ENCODE measurements around the gene LHX3. TPM values are rescaled to one million over a fixed set of nuclear protein-coding genes. Genes with fewer than 3 reads are reported as not detected.

LHX3 gene
- polyA plus RNA-seq, 1 of the 3 experiments (the other 2 are of a cell fraction) = not detected

- H3K27ac ChIP-seq (ENCODE audit: low read depth in 2 of 2, low read length in 1 of 2) = no peak overlapping the region
- CTCF ChIA-PET = interaction anchor here (0.8 to 1.7 kb wide), 3 partner anchors 16 to 33 kb away, joined by 3 to 6 read pairs (median 4); no protein-coding TSS in a partner anchor
- TF ChIP-seq USF2 (IDR thresholded peaks at IDR 0.05; ENCODE audit: borderline replicate concordance, low read depth, low read length) = no peak
- H3F3A ChIP-seq (replicated peaks; ENCODE audit: insufficient read depth) = no peaks in the 10 kb centered on the region
- H3K9ac ChIP-seq = no peak overlapping the region
- H3K9me3 ChIP-seq = no peaks in the 10 kb centered on the region
- H3K27me3 ChIP-seq (ENCODE audit: insufficient read depth) = no peaks in the 10 kb centered on the region
- H4K20me1 ChIP-seq (ENCODE audit: insufficient read depth) = no peaks in the 10 kb centered on the region
- no peak overlapping the region for H2AFZ ChIP-seq (ENCODE audit: low read depth)
- POLR2A ChIA-PET = no interaction called here
- H3K9me2 ChIP-seq = no peaks in the 10 kb centered on the region
- no peak overlapping the region for H3K4me2 ChIP-seq
- no peaks in the 10 kb centered on the region for H3K36me3 ChIP-seq (replicated peaks in 1 of 2; ENCODE audit: control insufficient read depth in 1 of 2, insufficient read depth in 2 of 2, low read length in 1 of 2)
- no peaks in the 10 kb centered on the region for H3K79me2 ChIP-seq (ENCODE audit: insufficient read depth)
- no peak overlapping the region for H3K4me3 ChIP-seq (ENCODE audit: low read depth in 2 of 2, low read length in 1 of 2)
- DNase-seq = no peak
- peaks cover 0 to 17% of the 10 kb centered on the region in 2 experiments; a peak in 1 of 4 replicates for H3K4me1 ChIP-seq (ENCODE audit: control insufficient read depth in 1 of 2, insufficient read depth in 2 of 2, low read depth in 1 of 2, low read length in 1 of 2)
- WGBS (ENCODE audit: low lambda C conversion rate) = 89% methylated on average over 24 of the region's 50 CpGs
These were observed 46.6 kb upstream of the LHX3 start for GRCh38 chr9:136251264-136252115.

- Histone ChIP-seq H2AFZ (ENCODE audit: low read depth) (no peak overlapping the region), H3K4me2 (no peak overlapping the region), H3K9me2 (no peaks in the 10 kb centered on the region), H3K4me3 (ENCODE audit: low read depth in 2 of 2, low read length in 1 of 2) (no peak overlapping the region), H3K27ac (ENCODE audit: low read depth in 2 of 2, low read length in 1 of 2) (no peak overlapping the region), H3K9me3 (no peaks in the 10 kb centered on the region), H3K4me1 (ENCODE audit: control insufficient read depth in 1 of 2, insufficient read depth in 2 of 2, low read depth in 1 of 2, low read length in 1 of 2) (peaks cover 0 to 19% of the 10 kb centered on the region in 2 experiments; a peak in 1 of 4 replicates), H3K79me2 (ENCODE audit: insufficient read depth) (no peaks in the 10 kb centered on the region), H3K9ac (no peak overlapping the region), H3K27me3 (ENCODE audit: insufficient read depth) (no peaks in the 10 kb centered on the region), H3K36me3 (replicated peaks in 1 of 2; ENCODE audit: control insufficient read depth in 1 of 2, insufficient read depth in 2 of 2, low read length in 1 of 2) (no peaks in the 10 kb centered on the region), H3F3A (replicated peaks; ENCODE audit: insufficient read depth) (no peaks in the 10 kb centered on the region), H4K20me1 (ENCODE audit: insufficient read depth) (no peaks in the 10 kb centered on the region)
- DNase-seq = no peak
- ChIA-PET CTCF (interaction anchor here (1.1 to 1.7 kb wide), 3 partner anchors 17 to 34 kb away, joined by 3 to 6 read pairs (median 4); no protein-coding TSS in a partner anchor), POLR2A (no interaction called here)
- 60% methylated on average over 1 of the region's 10 CpGs for WGBS (ENCODE audit: low lambda C conversion rate)
- TF ChIP-seq RAD21 (IDR thresholded peaks at IDR 0.05; ENCODE audit: low read length) = no peak
- TF ChIP-seq SMC3 (IDR thresholded peaks at IDR 0.05; ENCODE audit: low read depth, low read length) = no peak
- TF ChIP-seq MXI1 (IDR thresholded peaks at IDR 0.05; ENCODE audit: low read depth, low read length) = no peak
- no peak for TF ChIP-seq RCOR1 (IDR thresholded peaks at IDR 0.05; ENCODE audit: low read length)
- TF ChIP-seq USF2 (IDR thresholded peaks at IDR 0.05; ENCODE audit: borderline replicate concordance, low read depth, low read length) = no peak
- TF ChIP-seq PBX3 (IDR thresholded peaks at IDR 0.05) = no peak
- no peak for TF ChIP-seq SIN3A (IDR thresholded peaks at IDR 0.05; ENCODE audit: borderline replicate concordance, low read depth, low read length)
- TF ChIP-seq RXRA (IDR thresholded peaks at IDR 0.05; ENCODE audit: borderline replicate concordance, low read depth) = no peak
- no peak for TF ChIP-seq FOSL2 (IDR thresholded peaks at IDR 0.05; ENCODE audit: borderline replicate concordance, low read depth)
- no peak for TF ChIP-seq RFX5 (IDR thresholded peaks at IDR 0.05; ENCODE audit: low read length)
- TF ChIP-seq EZH2phosphoT487 (IDR thresholded peaks at IDR 0.05; ENCODE audit: borderline replicate concordance, low read depth) = no peak
- TF ChIP-seq NFIC (IDR thresholded peaks at IDR 0.05; ENCODE audit: borderline replicate concordance) = no peak
- TF ChIP-seq YY1 (IDR thresholded peaks at IDR 0.05; ENCODE audit: low read depth) = no peak
- TF ChIP-seq MAX (IDR thresholded peaks at IDR 0.05; ENCODE audit: low read depth) = no peak
- no peak for TF ChIP-seq ZBTB33 (IDR thresholded peaks at IDR 0.05; ENCODE audit: borderline replicate concordance, low read depth)
- TF ChIP-seq GATA2 (CRISPR knock-in tag; IDR thresholded peaks at IDR 0.05) = no peak
- TF ChIP-seq TEAD4 (IDR thresholded peaks at IDR 0.05; ENCODE audit: borderline replicate concordance, insufficient read depth) = no peak
- no peak for TF ChIP-seq FOXJ3 (CRISPR knock-in tag; IDR thresholded peaks at IDR 0.05)
- TF ChIP-seq TAF1 (IDR thresholded peaks at IDR 0.05; ENCODE audit: borderline replicate concordance, low read depth, low read length) = no peak
These were observed 45.7 kb upstream of the LHX3 start for GRCh38 chr9:136250676-136251075.
